Kidney (tissue), 14 donors: ENCODE measurements around the gene ZSCAN31. TPM values are rescaled to one million over a fixed set of nuclear protein-coding genes. Genes with fewer than 3 reads are reported as not detected.

Source experiments
- DNase-seq, 5 donors: peaks; one replicate each; pipeline ENCODE4 v3.0.0-alpha.2; 2013 to 2020
- FAIRE-seq: peaks from 2 replicates; lab custom pipeline; 2012; peaks lifted over from hg19 to GRCh38; lab: Jason Lieb, UNC
- H3K27ac ChIP-seq, 2 donors: one replicate each; pipeline ENCODE4 v1.7.0; 2013; ENCODE audit warnings: low read depth in 2 of 2, low read length in 2 of 2, inconsistent platforms in 1 of 2
- H3K27me3 ChIP-seq: one replicate; pipeline ENCODE4 v1.7.1; 2013; ENCODE audit warnings: low read length, inconsistent platforms; ENCODE audit not compliant: control insufficient read depth, insufficient read depth
- H3K36me3 ChIP-seq, 3 donors: one replicate each; pipeline versions ENCODE4 v1.7.0 to v1.7.1; 2013; ENCODE audit warnings: low read length in 3 of 3, control low read depth in 1 of 3, inconsistent platforms in 1 of 3; ENCODE audit not compliant: insufficient read depth in 3 of 3, control insufficient read depth in 2 of 3
- H3K4me1 ChIP-seq, 3 donors: one replicate each; pipeline versions ENCODE4 v1.7.0 to v1.7.1; 2013; ENCODE audit warnings: low read length in 3 of 3, inconsistent platforms in 1 of 3, low read depth in 1 of 3; ENCODE audit not compliant: control insufficient read depth in 2 of 3, insufficient read depth in 2 of 3
- H3K4me3 ChIP-seq, 3 donors: one replicate each; pipeline versions ENCODE4 v1.7.0 to v1.8.1; 2013; ENCODE audit warnings: low read length in 3 of 3, control low read depth in 1 of 3, inconsistent platforms in 1 of 3
- H3K9ac ChIP-seq, 3 donors: one replicate each; pipeline versions ENCODE4 v1.7.0 to v1.7.1; 2013; ENCODE audit warnings: low read length in 3 of 3, control low read depth in 1 of 3, inconsistent platforms in 1 of 3
- H3K9me3 ChIP-seq, 3 donors: one replicate each; pipeline versions ENCODE4 v1.7.0 to v1.7.1; 2013; ENCODE audit warnings: low read length in 3 of 3, control low read depth in 1 of 3, inconsistent platforms in 1 of 3; ENCODE audit not compliant: control insufficient read depth in 2 of 3, insufficient read depth in 1 of 3
- intact Hi-C: fragments of 100-400 bp; cut with DNase I; formaldehyde crosslinking; loops from one replicate; pipeline ENCODE4 v1.11.1; 2022
- polyA plus RNA-seq: library from polyadenylated mRNA; stranded (reverse); fragments of 350-450 nt; fragmentation: Illumina TruSeq; extraction: RNeasy Lipid Tissue Mini Kit (QIAGEN cat#74804); gene quantifications from one replicate; pipeline ENCODE4 v1.2.3, GENCODE V29; 2014; ENCODE audit warnings: low read depth, low replicate concordance; ENCODE audit not compliant: insufficient read depth
- total RNA-seq: library from RNA; stranded (reverse); fragmentation: NEBNext Ultra II Directional; extraction: Animal tissue kit (Norgen Biotek cat#: 25700); gene quantifications from one replicate; pipeline ENCODE4 v1.2.1, GENCODE V29; 2021
- TF ChIP-seq, protein P1 (sequence below): IDR thresholded peaks from 3 replicates; pipeline ENCODE4 v1.5.1; 2012; ENCODE audit warnings: mild to moderate bottlenecking, moderate library complexity, borderline replicate concordance; ENCODE audit not compliant: insufficient read depth; ENCODE audit errors: extremely low read depth
- donor health status: control.
- donor health status: control.
- donor health status: control.
- donor health status: control.
- donor health status: control.
- donor health status: DM: yes; HTN: yes; CAD: no.
- donor health status: Normal renal cell carcinoma (clear cell type).

ZSCAN31 gene
- total and polyA plus RNA-seq, 2 donors from 2014 or later = 4.1 to 6.3 TPM

DNA sequence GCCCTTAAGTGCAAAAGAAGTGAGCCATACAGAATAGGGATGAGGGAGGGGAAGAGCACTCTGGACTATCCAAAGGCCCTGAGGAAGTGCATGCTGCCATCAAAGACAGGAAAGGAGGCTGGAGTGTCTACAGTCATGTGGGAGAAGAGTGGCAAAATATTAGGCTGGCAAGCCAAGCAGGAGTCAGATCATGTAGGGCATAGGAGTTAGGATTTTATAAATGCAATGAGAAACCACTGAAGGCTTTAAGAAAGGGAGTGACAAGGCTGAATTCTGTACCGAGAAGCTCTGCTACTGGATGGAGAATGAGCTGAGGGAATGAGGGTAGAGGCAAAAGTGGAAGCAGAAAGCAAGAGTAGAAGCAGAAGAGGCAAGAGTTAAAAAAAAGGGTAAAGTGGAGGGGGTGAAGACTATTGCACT, 2.3 kb downstream of the ZSCAN31 start:
- Histone ChIP-seq H3K36me3 (no peaks in the 10 kb centered on the region), H3K9me3 (peaks cover 0 to 2% (median 0%) of the 10 kb centered on the region in 3 donors), H3K9ac (no peak overlapping the region), H3K27ac (no peak overlapping the region), H3K27me3 (no peaks in the 10 kb centered on the region), H3K4me3 (no peak overlapping the region), H3K4me1 (peaks cover 0 to 7% (median 7%) of the 10 kb centered on the region in 3 donors)
- TF ChIP-seq, protein P1, sequence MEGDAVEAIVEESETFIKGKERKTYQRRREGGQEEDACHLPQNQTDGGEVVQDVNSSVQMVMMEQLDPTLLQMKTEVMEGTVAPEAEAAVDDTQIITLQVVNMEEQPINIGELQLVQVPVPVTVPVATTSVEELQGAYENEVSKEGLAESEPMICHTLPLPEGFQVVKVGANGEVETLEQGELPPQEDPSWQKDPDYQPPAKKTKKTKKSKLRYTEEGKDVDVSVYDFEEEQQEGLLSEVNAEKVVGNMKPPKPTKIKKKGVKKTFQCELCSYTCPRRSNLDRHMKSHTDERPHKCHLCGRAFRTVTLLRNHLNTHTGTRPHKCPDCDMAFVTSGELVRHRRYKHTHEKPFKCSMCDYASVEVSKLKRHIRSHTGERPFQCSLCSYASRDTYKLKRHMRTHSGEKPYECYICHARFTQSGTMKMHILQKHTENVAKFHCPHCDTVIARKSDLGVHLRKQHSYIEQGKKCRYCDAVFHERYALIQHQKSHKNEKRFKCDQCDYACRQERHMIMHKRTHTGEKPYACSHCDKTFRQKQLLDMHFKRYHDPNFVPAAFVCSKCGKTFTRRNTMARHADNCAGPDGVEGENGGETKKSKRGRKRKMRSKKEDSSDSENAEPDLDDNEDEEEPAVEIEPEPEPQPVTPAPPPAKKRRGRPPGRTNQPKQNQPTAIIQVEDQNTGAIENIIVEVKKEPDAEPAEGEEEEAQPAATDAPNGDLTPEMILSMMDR = no peak
- DNase-seq (no peak), FAIRE-seq (no peak)
- intact Hi-C loops = no loop called here

DNA sequence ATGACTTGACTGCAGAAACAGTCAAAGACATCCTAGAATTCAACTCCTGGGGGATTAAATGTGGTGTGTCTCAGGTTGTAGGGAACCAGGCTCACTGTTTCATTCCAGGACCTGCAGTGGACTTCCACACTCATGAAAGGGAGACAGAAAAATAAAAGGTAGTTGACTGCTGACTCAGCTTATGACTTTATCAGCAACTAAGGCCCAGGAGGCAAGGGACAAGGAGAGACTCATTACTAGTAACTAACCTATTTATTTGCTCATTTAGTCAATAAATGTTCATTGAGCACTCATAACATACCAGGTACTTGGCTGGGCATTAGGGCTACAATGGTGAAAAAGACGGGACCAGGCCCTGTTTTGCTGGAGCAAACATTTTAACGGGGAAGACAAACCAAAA, 2.9 kb downstream of the ZSCAN31 start:
- Histone ChIP-seq H3K4me3 (no peak overlapping the region), H3K36me3 (no peaks in the 10 kb centered on the region), H3K27me3 (no peaks in the 10 kb centered on the region), H3K9me3 (peaks cover 0 to 2% (median 0%) of the 10 kb centered on the region in 3 donors), H3K9ac (no peak overlapping the region), H3K27ac (no peak overlapping the region), H3K4me1 (peaks cover 0 to 7% (median 7%) of the 10 kb centered on the region in 3 donors)
- TF ChIP-seq, protein P1 = no peak
- DNase-seq (no peak), FAIRE-seq (no peak)
- intact Hi-C loops = no loop called here

DNA sequence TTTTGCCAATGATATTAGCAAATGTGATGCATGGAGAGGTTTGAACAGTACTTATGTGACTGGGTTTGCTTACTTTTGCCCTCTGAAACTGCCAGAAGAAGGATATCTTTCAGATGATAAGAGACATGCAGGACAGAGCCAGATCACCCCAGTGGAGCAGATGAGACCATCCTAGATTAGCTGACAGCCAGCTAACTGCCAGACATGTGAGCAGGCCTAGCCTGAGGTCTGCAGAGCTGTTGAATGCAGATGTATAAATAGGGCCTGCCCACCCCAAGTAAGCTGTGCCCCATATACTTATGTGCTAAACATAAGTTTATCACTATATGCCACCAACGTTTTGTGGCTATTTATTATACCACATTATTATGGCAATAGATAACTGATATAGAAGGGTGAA, 5.9 kb downstream of the ZSCAN31 start:
- Histone ChIP-seq H3K27me3 (no peaks in the 10 kb centered on the region), H3K9ac (no peak overlapping the region), H3K9me3 (peaks cover 8 to 22% (median 16%) of the 10 kb centered on the region in 3 donors), H3K36me3 (peaks cover 10 to 21% (median 15%) of the 10 kb centered on the region in 3 donors), H3K4me3 (no peak overlapping the region), H3K4me1 (no peaks in the 10 kb centered on the region), H3K27ac (no peak overlapping the region)
- FAIRE-seq = no peak
- TF ChIP-seq, protein P1 = no peak
- intact Hi-C loops = no loop called here
- no peak for DNase-seq
